ENCODE measurements around the gene ROR2.

DNA sequence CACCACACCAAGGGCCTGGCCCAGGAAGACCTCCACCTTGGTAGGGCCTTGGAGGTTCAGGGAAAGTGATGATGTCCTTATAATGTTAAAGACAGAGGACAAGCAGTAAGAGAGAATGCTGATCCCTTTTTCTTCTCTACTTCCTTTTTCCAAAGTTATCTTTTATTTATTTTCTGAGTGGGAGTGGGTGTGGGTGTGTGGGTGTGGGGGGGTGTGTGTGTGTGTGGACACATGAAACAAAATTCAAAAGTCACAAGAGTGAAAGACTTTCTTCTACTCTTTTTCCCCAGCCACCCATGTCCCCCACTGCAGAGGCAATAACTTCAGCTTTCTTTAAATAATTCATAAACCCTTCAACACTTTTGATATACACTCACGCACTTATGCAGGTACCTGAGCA, 70.8 kb downstream of the ROR2 start:
- TF ChIP-seq, protein P1, sequence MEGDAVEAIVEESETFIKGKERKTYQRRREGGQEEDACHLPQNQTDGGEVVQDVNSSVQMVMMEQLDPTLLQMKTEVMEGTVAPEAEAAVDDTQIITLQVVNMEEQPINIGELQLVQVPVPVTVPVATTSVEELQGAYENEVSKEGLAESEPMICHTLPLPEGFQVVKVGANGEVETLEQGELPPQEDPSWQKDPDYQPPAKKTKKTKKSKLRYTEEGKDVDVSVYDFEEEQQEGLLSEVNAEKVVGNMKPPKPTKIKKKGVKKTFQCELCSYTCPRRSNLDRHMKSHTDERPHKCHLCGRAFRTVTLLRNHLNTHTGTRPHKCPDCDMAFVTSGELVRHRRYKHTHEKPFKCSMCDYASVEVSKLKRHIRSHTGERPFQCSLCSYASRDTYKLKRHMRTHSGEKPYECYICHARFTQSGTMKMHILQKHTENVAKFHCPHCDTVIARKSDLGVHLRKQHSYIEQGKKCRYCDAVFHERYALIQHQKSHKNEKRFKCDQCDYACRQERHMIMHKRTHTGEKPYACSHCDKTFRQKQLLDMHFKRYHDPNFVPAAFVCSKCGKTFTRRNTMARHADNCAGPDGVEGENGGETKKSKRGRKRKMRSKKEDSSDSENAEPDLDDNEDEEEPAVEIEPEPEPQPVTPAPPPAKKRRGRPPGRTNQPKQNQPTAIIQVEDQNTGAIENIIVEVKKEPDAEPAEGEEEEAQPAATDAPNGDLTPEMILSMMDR (IDR thresholded peaks at IDR 0.05) = no peak
- TF ChIP-seq SIN3A (IDR thresholded peaks at IDR 0.05; ENCODE audit: borderline replicate concordance, insufficient read depth, low read depth, low read length) (no peak), POLR2AphosphoS5 (IDR thresholded peaks at IDR 0.05; ENCODE audit: low read depth, low read length) (no peak), TCF7L2 (IDR thresholded peaks at IDR 0.05; ENCODE audit: low read depth, low read length) (no peak)
- TF ChIP-seq, protein P2, sequence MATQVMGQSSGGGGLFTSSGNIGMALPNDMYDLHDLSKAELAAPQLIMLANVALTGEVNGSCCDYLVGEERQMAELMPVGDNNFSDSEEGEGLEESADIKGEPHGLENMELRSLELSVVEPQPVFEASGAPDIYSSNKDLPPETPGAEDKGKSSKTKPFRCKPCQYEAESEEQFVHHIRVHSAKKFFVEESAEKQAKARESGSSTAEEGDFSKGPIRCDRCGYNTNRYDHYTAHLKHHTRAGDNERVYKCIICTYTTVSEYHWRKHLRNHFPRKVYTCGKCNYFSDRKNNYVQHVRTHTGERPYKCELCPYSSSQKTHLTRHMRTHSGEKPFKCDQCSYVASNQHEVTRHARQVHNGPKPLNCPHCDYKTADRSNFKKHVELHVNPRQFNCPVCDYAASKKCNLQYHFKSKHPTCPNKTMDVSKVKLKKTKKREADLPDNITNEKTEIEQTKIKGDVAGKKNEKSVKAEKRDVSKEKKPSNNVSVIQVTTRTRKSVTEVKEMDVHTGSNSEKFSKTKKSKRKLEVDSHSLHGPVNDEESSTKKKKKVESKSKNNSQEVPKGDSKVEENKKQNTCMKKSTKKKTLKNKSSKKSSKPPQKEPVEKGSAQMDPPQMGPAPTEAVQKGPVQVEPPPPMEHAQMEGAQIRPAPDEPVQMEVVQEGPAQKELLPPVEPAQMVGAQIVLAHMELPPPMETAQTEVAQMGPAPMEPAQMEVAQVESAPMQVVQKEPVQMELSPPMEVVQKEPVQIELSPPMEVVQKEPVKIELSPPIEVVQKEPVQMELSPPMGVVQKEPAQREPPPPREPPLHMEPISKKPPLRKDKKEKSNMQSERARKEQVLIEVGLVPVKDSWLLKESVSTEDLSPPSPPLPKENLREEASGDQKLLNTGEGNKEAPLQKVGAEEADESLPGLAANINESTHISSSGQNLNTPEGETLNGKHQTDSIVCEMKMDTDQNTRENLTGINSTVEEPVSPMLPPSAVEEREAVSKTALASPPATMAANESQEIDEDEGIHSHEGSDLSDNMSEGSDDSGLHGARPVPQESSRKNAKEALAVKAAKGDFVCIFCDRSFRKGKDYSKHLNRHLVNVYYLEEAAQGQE (IDR thresholded peaks at IDR 0.05; ENCODE audit: insufficient read depth in 1 of 2, low read depth in 2 of 2, low read length in 1 of 2) = no peak

Data from Panc1 (cell line).